GM19328 (cell line): Measurements from ENCODE around the gene SERPINB12.

ENCODE experiments used
- ATAC-seq: cut with Tn5 transposase; IDR thresholded peaks from one replicate; pipeline ENCODE4 v1.9.1; 2021; ENCODE audit warnings: mild to moderate bottlenecking, moderate library complexity; ENCODE audit not compliant: unreplicated experiment

The SERPINB12 gene

DNA sequence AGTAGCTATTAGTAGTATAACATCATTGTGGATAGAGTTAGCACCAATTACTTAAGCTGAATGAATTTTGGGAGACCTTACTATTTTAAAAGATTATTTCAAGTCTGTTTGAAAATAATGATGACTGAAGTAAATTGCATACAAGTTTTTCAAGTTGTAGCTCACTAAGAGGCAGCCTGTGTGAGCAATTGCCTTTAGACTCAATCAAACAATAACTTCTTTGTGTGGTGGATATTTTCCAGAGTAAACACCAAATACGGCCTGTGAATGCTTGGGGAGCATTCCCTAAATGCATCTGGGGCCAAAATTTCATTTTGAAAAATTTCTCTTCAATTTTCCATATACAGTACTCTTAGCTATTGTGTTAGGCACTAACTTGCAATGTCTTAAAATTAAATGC is 7.9 kb downstream of the SERPINB12 start:
- ATAC-seq = no peak

GRCh38 chr18:63551769-63552168 is 9.6 kb downstream of the SERPINB12 start:
- no peak for ATAC-seq

- no peak for ATAC-seq
Measured at GRCh38 chr18:63552581-63552980, 10.4 kb downstream of the SERPINB12 start.

DNA sequence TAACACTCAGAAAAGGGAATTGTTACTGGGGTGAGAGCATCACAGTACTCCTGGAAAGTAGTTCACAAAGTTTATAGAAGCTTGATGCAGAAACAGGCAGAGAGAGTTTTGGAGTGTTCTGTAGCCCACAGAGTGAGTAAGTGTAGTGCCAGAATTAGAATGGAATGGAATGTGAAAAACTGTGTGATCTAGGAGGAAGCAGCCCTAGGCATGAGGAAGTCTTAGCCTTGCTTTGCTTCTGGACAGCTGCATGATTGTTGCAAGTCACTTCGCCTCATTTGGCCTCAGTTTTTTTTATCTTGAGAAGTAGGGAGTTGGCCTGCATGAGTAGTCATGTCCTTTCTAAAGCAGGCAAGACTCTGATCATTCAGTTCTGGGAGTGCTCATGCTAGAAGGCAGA is 10.9 kb downstream of the SERPINB12 start:
- ATAC-seq = no peak

DNA sequence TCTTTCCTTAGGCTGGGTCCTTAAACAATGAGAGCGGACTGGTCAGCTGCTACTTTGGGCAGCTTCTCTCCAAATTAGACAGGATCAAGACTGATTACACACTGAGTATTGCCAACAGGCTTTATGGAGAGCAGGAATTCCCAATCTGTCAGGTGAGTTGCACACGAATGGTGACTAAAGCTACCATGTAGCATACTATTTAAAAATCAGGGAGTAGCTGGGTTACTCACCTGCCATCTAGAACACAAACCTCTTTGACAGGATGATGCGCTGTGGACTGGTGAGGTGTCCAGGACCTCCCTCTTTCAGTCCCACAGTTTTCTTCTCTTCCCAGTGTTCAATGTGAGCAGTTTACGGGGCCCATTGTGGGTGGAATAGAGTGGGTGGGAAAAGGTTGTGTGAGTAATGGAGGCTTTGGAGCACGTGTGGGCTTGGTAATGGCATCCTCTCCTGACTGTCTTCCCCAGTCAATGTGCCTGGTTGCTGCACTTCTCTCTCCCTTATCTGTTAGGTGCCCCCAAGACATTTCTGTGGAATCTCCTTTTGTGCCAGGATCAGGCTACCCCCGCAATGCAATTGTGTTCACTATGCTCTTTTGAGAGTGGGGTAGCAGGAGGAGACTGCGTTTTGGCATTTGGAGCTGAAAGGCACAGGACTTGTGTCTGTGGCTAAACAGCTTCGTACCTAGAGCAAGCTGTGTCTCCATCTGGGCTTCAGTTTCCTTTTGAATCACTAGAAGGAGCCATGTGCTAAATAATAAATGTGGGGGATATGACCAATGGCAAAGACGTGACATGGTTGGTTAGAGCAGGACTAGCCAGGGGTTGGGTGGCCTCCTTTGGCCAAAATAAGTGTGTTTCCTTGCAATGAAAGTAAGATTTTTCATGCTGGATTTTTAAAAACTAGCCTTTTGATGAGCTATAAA is 17.7 kb downstream of the SERPINB12 start:
- no peak for ATAC-seq

- peak; percentile 79 for ATAC-seq
Measured at GRCh38 chr18:63562284-63562683, 20.1 kb downstream of the SERPINB12 start.

DNA sequence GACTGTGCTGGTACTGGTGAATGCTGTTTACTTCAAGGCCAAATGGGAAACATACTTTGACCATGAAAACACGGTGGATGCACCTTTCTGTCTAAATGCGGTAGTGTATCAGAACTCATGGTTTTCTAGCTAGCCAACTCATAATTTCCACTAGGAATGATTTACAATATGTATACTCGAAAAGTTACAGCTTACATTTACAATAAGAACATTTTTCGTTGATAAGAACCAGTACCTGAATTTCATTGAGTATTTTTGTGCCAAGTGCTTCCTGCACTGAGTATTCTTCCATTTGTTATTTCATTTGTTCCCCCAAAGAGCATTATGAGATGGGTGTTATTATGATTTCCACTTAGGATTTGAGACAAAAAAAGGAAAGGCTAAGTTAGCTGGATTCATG is 21.9 kb downstream of the SERPINB12 start:
- ATAC-seq = no peak

DNA sequence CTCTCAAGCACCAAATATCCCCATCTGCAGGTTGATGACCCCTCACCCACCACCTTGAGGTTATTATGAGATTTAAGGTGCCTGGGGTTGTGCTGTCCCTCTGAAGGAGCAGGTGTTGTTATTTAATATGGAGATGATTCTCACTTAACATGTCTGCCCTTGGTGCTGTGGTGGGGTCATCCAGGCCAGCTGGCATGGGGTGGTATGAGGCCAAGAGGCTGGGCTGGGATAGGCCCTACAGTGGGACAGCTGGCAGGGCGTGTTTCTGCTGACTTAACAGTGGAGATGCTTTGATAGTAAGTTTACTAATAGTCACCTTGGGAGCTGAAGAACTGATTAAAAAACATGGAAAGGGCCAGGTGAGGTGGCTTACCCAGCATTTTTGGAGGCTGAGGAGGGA is 22.4 kb downstream of the SERPINB12 start:
- no peak for ATAC-seq

DNA sequence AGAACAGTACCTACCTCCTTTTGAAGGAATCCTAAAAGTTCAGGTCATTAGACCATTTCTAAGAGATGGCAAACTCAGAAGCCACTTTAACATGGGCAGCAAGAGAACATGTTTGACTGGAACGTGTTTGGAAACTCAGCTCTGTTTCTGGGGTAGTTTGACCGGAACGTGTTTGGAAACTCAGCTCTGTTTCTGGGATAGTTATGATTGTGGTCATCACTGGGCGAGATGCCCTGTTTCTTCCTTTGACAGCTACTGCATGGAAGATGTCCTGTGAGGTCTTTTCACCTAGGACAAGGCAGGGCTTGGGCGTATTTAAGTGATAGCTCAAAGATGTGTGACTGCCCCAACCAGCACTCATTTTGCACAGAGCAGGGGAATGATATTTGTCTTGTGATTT is 25.1 kb downstream of the SERPINB12 start:
- ATAC-seq = no peak

DNA sequence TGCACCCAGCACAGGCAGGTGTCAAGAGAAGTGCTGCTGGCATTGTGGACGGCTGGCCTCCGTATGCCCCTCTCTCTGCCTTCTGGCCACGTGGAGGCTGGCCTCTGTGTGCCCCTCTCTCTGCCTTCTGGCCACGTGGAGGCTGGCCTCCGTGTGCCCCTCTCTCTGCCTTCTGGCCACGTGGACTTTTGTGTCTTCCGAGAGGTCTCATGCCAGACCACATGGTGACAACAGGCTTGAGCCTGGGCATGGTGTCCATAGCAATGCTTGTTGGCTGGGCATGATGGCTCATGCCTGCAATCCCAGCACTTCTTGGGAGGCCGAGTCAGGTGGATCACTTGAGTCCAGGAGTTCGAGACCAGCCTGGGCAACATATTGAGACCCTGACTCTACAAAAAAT is 25.7 kb downstream of the SERPINB12 start:
- ATAC-seq = no peak

- no peak for ATAC-seq
Measured at GRCh38 chr18:63570721-63571120, 28.6 kb downstream of the SERPINB12 start.

GRCh38 chr18:63575681-63576080 is 33.5 kb downstream of the SERPINB12 start:
- no peak for ATAC-seq

- ATAC-seq = peak; percentile 72
Measured at GRCh38 chr18:63578357-63578958, 36.3 kb downstream of the SERPINB12 start.

DNA sequence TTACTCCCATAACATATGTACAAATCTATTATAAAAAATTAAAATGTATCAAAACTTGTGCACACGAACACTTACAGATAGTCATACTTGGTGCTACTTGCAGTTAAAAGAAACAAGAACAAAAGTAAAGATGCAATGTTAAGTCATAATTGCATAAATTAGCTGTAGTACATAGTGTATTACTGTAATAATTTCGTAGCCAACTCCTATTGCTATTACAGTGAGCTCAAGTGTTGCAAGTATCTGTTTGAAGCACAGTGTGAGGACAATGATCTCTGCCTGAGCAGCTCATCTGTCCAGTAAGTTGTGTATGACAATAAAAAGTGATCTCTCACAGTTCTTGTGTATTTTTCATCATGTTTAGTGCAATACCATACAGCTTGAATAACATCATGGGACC is 37.4 kb downstream of the SERPINB12 start:
- no peak for ATAC-seq

GRCh38 chr18:63585988-63586387 is 43.8 kb downstream of the SERPINB12 start:
- ATAC-seq = no peak

GRCh38 chr18:63586431-63586830 is 44.3 kb downstream of the SERPINB12 start:
- no peak for ATAC-seq

GRCh38 chr18:63586966-63587365 is 44.8 kb downstream of the SERPINB12 start, which contains the start of gene SERPINB13:
Gene SERPINB13 (plus strand): TSS chr18:63587343. CDS start chr18:63588668, 1,325 bp downstream.
- no peak for ATAC-seq

GRCh38 chr18:63588909-63589308 is 46.7 kb downstream of the SERPINB12 start:
- no peak for ATAC-seq

DNA sequence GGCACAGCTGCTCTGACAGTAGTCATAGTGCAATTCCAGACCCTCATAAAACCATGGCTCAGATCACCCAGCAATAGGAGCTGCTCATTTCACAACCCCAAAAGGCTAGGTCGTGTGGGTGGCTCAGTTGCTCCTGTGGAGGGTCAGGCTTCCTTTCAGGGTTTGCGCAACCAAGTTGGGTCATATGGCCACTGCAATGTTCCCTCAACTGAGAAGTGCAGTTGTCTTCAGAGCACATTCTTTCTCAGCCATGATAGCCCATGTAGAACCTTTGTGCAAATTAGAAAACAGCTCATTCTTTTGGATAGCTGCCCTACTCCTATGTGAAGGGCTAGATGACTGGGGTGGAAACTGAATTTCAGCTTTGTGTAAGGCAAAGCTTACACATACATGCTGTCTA is 48.2 kb downstream of the SERPINB12 start:
- no peak for ATAC-seq

DNA sequence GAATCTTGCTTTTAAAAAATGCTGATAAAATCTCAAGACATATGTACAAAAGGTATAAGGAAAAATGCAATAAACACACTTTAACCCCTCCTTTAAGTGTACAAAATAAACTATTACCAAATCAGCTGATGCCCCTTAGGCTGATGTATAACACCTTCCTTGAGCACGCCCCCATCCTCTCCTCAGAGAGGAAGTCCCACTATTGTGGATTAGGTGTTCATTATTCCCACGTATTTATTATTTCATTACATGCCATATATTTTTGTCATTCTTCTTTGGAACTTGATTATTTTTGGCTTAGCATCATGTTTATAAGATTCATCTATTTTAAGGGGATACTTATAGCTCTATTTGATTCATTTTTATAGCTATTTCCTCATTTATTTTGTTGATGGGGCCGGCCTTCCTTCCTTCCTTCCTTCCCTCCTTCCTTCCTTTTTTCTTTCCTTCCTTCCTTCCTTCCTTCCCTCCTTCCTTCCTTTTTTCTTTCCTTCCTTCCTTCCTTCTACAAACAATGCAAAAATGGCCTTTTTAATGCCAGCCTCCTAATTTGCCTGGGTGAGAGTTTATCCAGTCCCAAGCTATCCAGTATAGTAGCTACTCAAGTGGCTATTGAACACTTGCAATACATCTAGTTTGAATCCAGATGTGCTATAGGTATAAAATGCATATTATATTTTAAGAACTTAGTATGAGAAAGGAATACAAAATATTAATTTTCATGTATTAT is 49.0 kb downstream of the SERPINB12 start:
- ATAC-seq = no peak

DNA sequence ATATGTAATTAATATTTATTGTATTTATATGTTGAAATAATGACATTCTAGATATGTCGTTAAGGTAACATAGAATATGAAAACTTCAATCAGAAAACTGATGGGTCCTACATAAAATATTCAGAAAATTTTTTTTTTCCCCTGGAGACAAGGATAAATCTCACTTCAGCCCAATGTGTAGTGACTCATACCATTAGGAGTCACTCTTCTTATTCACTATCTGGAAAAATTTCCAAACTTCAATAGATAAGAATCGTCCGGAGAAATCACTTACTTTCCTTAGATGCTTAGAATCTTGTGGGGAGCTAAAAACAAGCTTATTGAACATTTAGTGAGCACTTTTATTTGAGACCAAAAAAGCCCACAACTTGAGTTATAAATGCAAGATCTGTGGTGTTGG is 49.6 kb downstream of the SERPINB12 start:
- ATAC-seq = no peak

GRCh38 chr18:63592471-63592870 is 50.3 kb downstream of the SERPINB12 start:
- ATAC-seq = no peak
